ENCODE results near the gene PCDHGA1.
"Not testable (repeated sequence)": the region's sequence is repeated elsewhere in the genome, so short reads cannot be mapped to it uniquely, and the experiment has no call there.

PCDHGA1 gene

DNA sequence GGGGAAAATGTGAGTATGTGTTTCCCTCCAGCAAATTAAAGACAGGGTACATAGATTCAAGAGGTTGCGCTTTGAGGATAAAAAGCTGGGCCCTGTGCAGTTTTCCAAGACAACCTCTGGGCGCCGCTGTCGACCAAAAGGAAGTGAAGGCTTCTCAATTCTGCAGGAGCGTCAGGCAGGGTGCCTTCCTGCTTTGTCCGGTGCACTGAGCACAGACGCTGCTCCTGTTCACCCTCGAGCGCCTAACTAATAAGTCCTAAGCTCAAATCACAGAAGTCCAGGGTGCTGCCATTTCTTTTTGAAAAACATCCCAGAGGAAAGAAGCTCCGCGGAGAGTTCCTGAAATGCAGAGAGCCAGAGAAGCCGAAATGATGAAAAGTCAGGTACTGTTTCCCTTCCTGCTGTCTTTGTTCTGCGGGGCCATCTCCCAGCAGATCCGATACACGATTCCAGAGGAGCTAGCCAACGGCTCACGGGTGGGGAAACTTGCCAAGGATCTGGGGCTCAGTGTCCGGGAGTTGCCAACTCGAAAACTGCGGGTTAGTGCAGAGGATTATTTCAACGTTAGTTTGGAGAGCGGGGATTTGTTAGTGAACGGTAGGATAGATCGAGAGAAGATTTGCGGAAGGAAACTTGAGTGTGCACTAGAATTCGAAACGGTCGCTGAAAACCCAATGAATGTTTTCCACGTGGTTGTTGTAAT lies 19.8 kb downstream of the PCDHGA1 start, which contains the start of gene PCDHGB1:
Gene PCDHGB1 (plus strand): TSS at position 183 of the 703 bp plus-strand sequence. CDS start 162 bp downstream, at position 345.
- peak in 1 of 2 experiments; percentile 7 for DNase-seq

DNA sequence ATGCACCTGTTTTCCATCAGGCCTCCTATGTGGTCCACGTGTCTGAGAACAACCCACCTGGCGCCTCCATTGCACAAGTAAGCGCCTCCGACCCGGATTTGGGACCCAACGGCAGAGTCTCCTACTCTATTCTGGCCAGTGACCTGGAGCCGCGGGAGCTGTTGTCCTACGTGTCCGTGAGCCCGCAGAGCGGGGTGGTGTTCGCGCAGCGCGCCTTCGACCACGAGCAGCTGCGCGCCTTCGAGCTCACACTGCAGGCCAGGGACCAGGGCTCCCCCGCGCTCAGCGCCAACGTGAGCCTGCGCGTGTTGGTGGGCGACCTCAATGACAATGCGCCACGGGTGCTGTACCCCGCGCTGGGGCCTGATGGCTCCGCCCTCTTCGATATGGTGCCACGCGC lies 21.3 kb downstream of the PCDHGA1 start:
- DNase-seq = no peak

- DNase-seq = no peak
Observed at GRCh38 chr5:141354900-141355469, 24.7 kb downstream of the PCDHGA1 start, which contains the start of gene PCDHGA4. TSS of gene PCDHGA4 (plus strand) at chr5:141355021. CDS start at chr5:141355108, 87 bp downstream.

DNA sequence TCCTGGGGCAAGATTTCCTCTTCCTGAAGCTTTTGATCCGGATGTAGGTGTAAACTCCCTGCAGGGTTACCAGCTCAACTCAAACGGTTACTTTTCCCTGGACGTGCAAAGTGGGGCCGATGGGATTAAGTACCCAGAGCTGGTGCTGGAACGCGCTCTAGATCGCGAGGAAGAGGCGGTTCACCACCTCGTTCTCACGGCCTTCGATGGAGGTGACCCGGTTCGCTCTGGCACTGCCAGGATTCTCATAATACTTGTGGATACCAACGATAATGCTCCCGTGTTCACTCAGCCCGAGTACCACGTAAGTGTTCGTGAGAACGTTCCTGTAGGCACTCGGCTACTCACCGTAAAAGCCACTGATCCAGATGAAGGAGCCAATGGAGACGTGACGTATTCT lies 25.3 kb downstream of the PCDHGA1 start:
- no peak for DNase-seq

DNA sequence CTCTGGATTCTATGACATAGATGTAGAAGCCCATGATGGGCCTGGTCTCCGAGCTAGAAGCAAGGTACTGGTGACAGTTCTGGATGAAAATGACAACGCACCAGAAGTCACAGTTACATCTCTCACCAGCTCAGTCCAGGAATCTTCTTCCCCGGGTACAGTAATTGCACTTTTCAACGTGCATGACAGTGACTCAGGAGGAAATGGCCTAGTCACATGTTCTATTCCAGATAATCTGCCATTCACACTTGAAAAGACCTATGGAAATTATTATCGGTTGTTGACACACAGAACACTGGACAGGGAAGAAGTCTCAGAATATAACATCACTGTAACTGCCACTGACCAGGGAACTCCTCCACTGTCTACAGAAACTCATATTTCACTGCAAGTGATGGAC lies 25.8 kb downstream of the PCDHGA1 start:
- no peak for DNase-seq

DNA sequence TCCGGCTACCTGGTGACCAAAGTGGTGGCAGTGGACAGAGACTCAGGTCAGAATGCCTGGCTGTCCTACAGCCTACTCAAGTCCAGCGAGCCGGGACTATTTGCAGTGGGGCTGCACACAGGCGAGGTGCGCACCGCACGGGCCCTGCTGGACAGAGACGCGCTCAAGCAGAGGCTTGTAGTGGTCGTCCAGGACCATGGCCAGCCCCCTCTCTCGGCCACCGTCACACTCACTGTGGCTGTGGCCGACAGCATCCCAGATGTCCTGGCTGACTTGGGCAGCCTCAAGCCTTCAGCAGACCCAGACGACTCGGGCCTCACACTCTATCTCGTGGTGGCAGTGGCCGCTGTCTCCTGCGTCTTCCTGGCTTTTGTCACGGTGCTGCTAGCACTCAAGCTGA lies 26.6 kb downstream of the PCDHGA1 start:
- DNase-seq = no peak

DNA sequence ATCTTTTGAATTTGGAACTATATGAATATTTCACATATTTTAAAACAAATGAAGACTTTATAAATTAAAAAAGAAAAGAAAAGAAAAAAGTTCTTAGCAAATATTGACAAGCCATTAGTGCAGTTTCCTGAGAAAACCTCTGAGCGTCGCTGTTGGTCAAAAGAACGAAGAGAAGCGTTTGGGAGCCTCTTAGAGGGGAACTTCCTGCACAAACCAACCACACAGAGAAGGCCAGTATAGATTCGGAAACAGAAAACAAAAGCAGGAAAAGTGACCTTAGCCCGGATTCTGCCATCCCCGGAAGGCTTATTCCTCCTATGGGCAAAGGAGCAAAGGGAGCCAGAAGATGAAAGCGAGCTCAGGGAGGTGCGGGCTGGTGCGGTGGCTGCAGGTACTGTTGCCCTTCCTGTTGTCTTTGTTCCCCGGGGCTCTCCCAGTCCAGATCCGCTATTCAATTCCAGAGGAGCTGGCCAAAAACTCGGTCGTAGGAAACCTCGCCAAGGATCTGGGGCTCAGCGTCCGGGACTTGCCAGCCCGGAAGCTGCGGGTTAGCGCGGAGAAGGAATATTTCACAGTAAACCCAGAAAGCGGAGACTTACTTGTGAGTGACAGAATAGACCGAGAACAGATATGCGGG lies 29.6 kb downstream of the PCDHGA1 start, which contains the start of gene PCDHGB2:
Gene PCDHGB2 (plus strand): TSS at position 205 of the 637 bp plus-strand sequence. CDS start 142 bp downstream, at position 347.
- DNase-seq = no peak

GRCh38 chr5:141360685-141361084 lies 30.4 kb downstream of the PCDHGA1 start:
- no peak for DNase-seq

- no peak for DNase-seq
Observed at GRCh38 chr5:141362719-141363118, 32.4 kb downstream of the PCDHGA1 start.

GRCh38 chr5:141363952-141364660 lies 33.8 kb downstream of the PCDHGA1 start, which contains the start of gene PCDHGA5:
TSS of gene PCDHGA5 (plus strand) at chr5:141364162. CDS start at chr5:141364331, 169 bp downstream.
- no peak for DNase-seq

DNA sequence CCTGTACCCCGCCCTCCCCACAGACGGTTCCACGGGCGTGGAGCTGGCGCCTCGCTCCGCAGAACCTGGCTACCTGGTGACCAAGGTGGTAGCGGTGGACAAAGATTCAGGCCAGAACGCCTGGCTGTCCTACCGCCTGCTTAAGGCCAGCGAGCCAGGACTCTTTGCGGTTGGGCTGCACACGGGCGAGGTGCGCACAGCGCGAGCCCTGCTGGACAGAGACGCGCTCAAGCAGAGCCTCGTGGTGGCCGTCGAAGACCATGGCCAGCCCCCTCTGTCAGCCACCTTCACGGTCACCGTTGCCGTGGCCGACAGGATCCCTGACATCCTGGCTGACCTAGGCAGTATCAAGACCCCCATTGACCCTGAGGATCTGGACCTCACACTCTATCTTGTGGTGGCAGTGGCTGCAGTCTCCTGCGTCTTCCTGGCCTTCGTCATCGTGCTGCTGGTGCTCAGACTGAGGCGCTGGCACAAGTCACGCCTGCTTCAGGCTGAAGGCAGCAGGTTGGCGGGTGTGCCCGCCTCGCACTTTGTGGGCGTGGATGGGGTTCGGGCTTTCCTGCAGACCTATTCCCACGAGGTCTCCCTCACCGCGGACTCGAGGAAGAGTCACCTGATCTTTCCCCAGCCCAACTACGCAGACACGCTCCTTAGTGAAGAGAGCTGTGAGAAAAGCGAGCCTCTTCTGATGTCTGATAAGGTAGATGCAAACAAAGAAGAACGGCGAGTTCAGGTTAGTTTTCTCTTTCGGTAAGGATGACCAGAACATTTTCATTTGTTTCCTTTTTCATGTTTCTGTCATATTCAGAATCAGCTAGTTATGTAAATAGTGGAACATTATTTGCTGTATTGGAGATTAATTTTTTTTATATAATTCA lies 35.9 kb downstream of the PCDHGA1 start:
- DNase-seq = no peak

GRCh38 chr5:141369994-141370848 lies 39.9 kb downstream of the PCDHGA1 start, which contains the start of gene PCDHGB3:
TSS of gene PCDHGB3 (plus strand) at chr5:141370242. CDS start at chr5:141370395, 153 bp downstream.
- DNase-seq = peak; percentile 8 to 15

- no peak for DNase-seq
Observed at GRCh38 chr5:141371572-141372475, 41.5 kb downstream of the PCDHGA1 start.

GRCh38 chr5:141373673-141374317 lies 43.5 kb downstream of the PCDHGA1 start, which contains the start of gene PCDHGA6:
TSS of gene PCDHGA6 (plus strand) at chr5:141373891. CDS start at chr5:141374084, 193 bp downstream.
- no peak for DNase-seq

- no peak for DNase-seq
Observed at GRCh38 chr5:141374627-141375026, 44.3 kb downstream of the PCDHGA1 start.

DNA sequence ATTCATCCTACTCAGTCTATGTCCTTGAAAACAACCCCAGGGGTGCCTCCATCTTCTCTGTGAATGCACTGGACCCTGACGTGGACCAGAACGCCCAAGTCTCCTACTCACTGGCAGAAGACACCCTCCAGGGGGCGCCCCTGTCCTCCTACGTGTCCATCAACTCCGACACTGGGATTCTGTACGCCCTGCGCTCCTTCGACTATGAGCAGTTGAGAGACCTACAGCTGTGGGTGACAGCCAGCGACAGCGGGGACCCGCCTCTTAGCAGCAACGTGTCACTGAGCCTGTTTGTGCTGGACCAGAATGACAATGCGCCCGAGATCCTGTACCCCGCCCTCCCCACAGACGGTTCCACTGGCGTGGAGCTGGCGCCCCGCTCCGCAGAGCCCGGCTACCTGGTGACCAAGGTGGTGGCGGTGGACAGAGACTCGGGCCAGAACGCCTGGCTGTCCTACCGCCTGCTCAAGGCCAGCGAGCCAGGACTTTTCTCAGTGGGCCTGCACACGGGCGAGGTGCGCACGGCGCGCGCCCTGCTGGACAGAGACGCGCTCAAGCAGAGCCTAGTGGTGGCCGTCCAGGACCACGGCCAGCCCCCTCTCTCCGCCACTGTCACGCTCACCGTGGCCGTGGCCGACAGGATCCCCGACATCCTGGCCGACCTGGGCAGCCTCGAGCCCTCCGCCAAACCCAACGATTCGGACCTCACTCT lies 45.3 kb downstream of the PCDHGA1 start:
- DNase-seq = not testable (repeated sequence)

DNA sequence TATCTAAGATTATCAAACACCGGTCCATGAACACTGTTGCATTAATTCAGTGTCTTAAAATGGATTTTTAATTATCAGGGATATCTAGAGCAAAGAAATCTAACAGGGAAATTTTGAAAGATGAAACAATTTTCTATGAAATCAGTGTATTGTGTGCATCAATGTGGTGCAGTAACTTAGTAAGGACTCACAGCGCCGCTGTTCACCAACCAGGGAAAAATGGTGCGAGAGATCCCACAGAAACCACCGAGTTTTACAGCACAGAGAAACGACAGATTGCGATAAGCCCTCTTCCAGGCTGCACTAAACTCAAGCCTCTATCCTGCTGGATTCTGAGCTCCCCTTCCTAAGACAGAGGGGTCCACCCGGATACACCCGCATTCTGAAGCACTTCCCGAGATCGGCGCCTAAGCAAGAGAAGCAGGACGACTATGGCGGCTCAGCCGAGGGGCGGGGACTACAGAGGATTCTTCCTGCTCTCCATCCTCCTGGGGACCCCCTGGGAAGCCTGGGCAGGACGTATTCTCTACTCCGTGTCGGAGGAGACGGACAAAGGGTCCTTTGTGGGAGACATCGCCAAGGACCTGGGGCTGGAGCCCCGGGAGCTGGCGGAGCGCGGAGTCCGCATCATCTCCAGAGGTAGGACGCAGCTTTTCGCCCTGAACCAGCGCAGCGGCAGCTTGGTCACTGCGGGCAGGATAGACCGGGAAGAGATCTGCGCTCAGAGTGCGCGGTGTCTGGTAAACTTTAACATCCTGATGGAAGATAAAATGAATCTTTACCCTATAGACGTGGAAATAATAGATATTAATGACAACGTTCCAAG lies 52.4 kb downstream of the PCDHGA1 start, which contains the start of gene PCDHGA7:
Gene PCDHGA7 (plus strand): TSS at position 274 of the 826 bp plus-strand sequence. CDS start 158 bp downstream, at position 432.
- DNase-seq = no peak
